HepG2 (cell line): ENCODE measurements around the gene CERS4. TPM values are rescaled to one million over a fixed set of nuclear protein-coding genes. Genes with fewer than 3 reads are reported as not detected.

ENCODE experiments used
- CHD4 ChIP-seq: fragments of 200-600 bp; sonication (generic); IDR thresholded peaks from 2 replicates; pipeline ENCODE4 v1.7.0; 2017; ENCODE audit warnings: mild to moderate bottlenecking, low read length, borderline replicate concordance
- DMAP1 ChIP-seq: IDR thresholded peaks from 2 replicates; pipeline ENCODE4 v1.6.1; 2016
- NFE2 ChIP-seq: sonication (generic); formaldehyde crosslinking; IDR thresholded peaks from 2 replicates; pipeline ENCODE4 v1.4.0; 2020; ENCODE audit warnings: missing genetic modification reagents
- NR3C1 ChIP-seq: sonication (generic); formaldehyde crosslinking; IDR thresholded peaks from 2 replicates; pipeline ENCODE4 v1.4.0; 2020; ENCODE audit warnings: missing genetic modification reagents
- PCBP2 ChIP-seq: fragments of 200-400 bp; formaldehyde crosslinking; optimal IDR thresholded peaks from 2 replicates; pipeline ENCODE3; 2018; ENCODE audit warnings: low read length, low read depth; ENCODE audit not compliant: poor library complexity, severe bottlenecking
- SKIL ChIP-seq: sonication (generic); formaldehyde crosslinking; IDR thresholded peaks from 2 replicates; pipeline ENCODE4 v1.8.0; 2022; ENCODE audit warnings: missing genetic modification reagents, mild to moderate bottlenecking, moderate library complexity, borderline replicate concordance
- TAF1 ChIP-seq: sonication (generic); formaldehyde crosslinking; IDR thresholded peaks from 2 replicates; pipeline ENCODE4 v1.4.0; 2020; ENCODE audit warnings: missing genetic modification reagents
- ZBTB8A ChIP-seq: sonication (generic); formaldehyde crosslinking; IDR thresholded peaks from 2 replicates; pipeline ENCODE4 v1.4.0; 2020; ENCODE audit warnings: mild to moderate bottlenecking, low read depth, missing genetic modification reagents, borderline replicate concordance
- ZNF501 ChIP-seq: sonication (generic); formaldehyde crosslinking; IDR thresholded peaks from 2 replicates; pipeline ENCODE4 v1.5.1; 2020; ENCODE audit warnings: mild to moderate bottlenecking, moderate library complexity, missing genetic modification reagents
- ZNF724P ChIP-seq: sonication (generic); formaldehyde crosslinking; IDR thresholded peaks from 2 replicates; pipeline ENCODE4 v1.8.0; 2022; ENCODE audit warnings: missing genetic modification reagents, borderline replicate concordance
- polyA plus RNA-seq, 8 experiments: library from polyadenylated mRNA; depleted of rRNA in 3 of 8; stranded (reverse) in 7 of 8; unstranded in 1 of 8; fragments of >200 nt; fragmentation: Illumina TruSeq in 4 of 8; extraction: Trizol in 4 of 8; gene quantifications; 2 replicates each; pipeline versions ENCODE4 v1.2.1 to v1.2.3, GENCODE V29; 2011 to 2016; ENCODE audit warnings: low read depth in 4 of 8, missing spikeins in 1 of 8, mixed read lengths in 1 of 8; ENCODE audit not compliant: insufficient read depth in 1 of 8
- total RNA-seq, 5 experiments: library from RNA; depleted of rRNA; stranded (reverse); fragments of >200 nt; fragmentation: Illumina TruSeq; extraction: Trizol; gene quantifications; 2 replicates each; pipeline ENCODE4 v1.2.3, GENCODE V29; 2016; ENCODE audit warnings: low read depth in 1 of 5
- TF ChIP-seq, protein P1 (sequence below): sonication (generic); formaldehyde crosslinking; IDR thresholded peaks from 2 replicates; pipeline ENCODE4 v1.5.0; 2020; ENCODE audit warnings: mild to moderate bottlenecking, missing genetic modification reagents, borderline replicate concordance
- TF ChIP-seq, protein P2 (sequence below): sonication (generic); formaldehyde crosslinking; IDR thresholded peaks from 2 replicates; pipeline ENCODE4 v1.4.0; 2020; ENCODE audit warnings: missing genetic modification reagents, low read depth, mild to moderate bottlenecking, borderline replicate concordance
- TF ChIP-seq, protein P3 (sequence below): sonication (generic); formaldehyde crosslinking; IDR thresholded peaks from 2 replicates; pipeline ENCODE4 v1.4.0; 2020; ENCODE audit warnings: missing genetic modification reagents, mild to moderate bottlenecking, borderline replicate concordance

CERS4 gene
- total and polyA plus RNA-seq, 2 of the 13 experiments (the other 11 are each of a cell fraction or from before 2014, with no cell fraction given): 74.7 to 83.5 TPM

- TF ChIP-seq, protein P1, sequence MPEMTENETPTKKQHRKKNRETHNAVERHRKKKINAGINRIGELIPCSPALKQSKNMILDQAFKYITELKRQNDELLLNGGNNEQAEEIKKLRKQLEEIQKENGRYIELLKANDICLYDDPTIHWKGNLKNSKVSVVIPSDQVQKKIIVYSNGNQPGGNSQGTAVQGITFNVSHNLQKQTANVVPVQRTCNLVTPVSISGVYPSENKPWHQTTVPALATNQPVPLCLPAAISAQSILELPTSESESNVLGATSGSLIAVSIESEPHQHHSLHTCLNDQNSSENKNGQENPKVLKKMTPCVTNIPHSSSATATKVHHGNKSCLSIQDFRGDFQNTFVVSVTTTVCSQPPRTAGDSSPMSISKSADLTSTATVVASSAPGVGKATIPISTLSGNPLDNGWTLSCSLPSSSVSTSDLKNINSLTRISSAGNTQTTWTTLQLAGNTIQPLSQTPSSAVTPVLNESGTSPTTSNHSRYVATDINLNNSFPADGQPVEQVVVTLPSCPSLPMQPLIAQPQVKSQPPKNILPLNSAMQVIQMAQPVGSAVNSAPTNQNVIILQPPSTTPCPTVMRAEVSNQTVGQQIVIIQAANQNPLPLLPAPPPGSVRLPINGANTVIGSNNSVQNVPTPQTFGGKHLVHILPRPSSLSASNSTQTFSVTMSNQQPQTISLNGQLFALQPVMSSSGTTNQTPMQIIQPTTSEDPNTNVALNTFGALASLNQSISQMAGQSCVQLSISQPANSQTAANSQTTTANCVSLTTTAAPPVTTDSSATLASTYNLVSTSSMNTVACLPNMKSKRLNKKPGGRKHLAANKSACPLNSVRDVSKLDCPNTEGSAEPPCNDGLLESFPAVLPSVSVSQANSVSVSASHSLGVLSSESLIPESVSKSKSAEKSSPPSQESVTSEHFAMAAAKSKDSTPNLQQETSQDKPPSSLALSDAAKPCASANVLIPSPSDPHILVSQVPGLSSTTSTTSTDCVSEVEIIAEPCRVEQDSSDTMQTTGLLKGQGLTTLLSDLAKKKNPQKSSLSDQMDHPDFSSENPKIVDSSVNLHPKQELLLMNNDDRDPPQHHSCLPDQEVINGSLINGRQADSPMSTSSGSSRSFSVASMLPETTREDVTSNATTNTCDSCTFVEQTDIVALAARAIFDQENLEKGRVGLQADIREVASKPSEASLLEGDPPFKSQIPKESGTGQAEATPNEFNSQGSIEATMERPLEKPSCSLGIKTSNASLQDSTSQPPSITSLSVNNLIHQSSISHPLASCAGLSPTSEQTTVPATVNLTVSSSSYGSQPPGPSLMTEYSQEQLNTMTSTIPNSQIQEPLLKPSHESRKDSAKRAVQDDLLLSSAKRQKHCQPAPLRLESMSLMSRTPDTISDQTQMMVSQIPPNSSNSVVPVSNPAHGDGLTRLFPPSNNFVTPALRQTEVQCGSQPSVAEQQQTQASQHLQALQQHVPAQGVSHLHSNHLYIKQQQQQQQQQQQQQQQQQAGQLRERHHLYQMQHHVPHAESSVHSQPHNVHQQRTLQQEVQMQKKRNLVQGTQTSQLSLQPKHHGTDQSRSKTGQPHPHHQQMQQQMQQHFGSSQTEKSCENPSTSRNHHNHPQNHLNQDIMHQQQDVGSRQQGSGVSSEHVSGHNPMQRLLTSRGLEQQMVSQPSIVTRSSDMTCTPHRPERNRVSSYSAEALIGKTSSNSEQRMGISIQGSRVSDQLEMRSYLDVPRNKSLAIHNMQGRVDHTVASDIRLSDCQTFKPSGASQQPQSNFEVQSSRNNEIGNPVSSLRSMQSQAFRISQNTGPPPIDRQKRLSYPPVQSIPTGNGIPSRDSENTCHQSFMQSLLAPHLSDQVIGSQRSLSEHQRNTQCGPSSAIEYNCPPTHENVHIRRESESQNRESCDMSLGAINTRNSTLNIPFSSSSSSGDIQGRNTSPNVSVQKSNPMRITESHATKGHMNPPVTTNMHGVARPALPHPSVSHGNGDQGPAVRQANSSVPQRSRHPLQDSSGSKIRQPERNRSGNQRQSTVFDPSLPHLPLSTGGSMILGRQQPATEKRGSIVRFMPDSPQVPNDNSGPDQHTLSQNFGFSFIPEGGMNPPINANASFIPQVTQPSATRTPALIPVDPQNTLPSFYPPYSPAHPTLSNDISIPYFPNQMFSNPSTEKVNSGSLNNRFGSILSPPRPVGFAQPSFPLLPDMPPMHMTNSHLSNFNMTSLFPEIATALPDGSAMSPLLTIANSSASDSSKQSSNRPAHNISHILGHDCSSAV (CRISPR knock-in tag): no peak
- TF ChIP-seq CHD4: no peak
- TF ChIP-seq, protein P2, sequence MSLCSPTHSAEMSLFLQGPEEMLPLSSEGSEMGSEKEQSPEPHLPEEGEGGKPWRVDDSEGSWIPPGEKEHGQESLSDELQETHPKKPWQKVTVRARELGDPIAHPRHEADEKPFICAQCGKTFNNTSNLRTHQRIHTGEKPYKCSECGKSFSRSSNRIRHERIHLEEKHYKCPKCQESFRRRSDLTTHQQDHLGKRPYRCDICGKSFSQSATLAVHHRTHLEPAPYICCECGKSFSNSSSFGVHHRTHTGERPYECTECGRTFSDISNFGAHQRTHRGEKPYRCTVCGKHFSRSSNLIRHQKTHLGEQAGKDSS (CRISPR knock-in tag): no peak
- TF ChIP-seq TAF1 (CRISPR knock-in tag): peak; percentile 44; the same call in 1 of the 2 replicates
- peak; percentile 58; the same call in 1 of the 2 replicates for TF ChIP-seq ZNF724P (CRISPR knock-in tag)
- TF ChIP-seq SKIL: no peak
- TF ChIP-seq NFE2: no peak
- TF ChIP-seq PCBP2: no peak
- no peak for TF ChIP-seq ZBTB8A (CRISPR knock-in tag)
- peak; percentile 11; the same call in 1 of the 2 replicates for TF ChIP-seq ZNF501 (CRISPR knock-in tag)
- TF ChIP-seq DMAP1 (CRISPR knock-in tag): no peak
- TF ChIP-seq, protein P3, sequence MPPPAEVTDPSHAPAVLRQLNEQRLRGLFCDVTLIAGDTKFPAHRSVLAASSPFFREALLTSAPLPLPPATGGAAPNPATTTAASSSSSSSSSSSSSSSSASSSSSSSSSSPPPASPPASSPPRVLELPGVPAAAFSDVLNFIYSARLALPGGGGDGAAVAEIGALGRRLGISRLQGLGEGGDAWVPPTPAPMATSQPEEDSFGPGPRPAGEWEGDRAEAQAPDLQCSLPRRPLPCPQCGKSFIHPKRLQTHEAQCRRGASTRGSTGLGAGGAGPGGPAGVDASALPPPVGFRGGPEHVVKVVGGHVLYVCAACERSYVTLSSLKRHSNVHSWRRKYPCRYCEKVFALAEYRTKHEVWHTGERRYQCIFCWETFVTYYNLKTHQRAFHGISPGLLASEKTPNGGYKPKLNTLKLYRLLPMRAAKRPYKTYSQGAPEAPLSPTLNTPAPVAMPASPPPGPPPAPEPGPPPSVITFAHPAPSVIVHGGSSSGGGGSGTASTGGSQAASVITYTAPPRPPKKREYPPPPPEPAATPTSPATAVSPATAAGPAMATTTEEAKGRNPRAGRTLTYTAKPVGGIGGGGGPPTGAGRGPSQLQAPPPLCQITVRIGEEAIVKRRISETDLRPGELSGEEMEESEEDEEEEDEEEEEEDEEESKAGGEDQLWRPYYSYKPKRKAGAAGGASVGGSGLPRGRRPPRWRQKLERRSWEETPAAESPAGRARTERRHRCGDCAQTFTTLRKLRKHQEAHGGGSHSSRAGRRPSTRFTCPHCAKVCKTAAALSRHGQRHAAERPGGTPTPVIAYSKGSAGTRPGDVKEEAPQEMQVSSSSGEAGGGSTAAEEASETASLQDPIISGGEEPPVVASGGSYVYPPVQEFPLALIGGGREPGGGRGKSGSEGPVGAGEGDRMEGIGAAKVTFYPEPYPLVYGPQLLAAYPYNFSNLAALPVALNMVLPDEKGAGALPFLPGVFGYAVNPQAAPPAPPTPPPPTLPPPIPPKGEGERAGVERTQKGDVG (CRISPR knock-in tag): no peak
- TF ChIP-seq NR3C1 (CRISPR knock-in tag): no peak
These were observed 550 bp downstream of the CERS4 start (continued) for GRCh38 chr19:8209462-8210378.
